Panc1 (cell line): ENCODE data around the gene AMBP. TPM values are rescaled to one million over a fixed set of nuclear protein-coding genes. Genes with fewer than 3 reads are reported as not detected.

ENCODE experiments used
- ATAC-seq: fragments of 200-7000 bp; cut with Tn5 transposase; 2 replicates; pipeline ENCODE4 v1.9.1; 2020; ENCODE audit warnings: mild to moderate bottlenecking, moderate library complexity
- BruUV-seq: library from RNA; stranded (reverse); fragments of 400-500 nt; replicated peaks from 2 replicates; lab custom pipeline; 2021; lab: Mats Ljungman, UMichigan
- CTCF ChIA-PET: fragments of 300-600 bp; sonication (Branson Sonifier 250); formaldehyde crosslinking; loops from one replicate; lab custom pipeline; 2022; ENCODE audit warnings: antibody characterized with exemption; lab: Charles Lee
- POLR2A ChIA-PET: fragments of 300-600 bp; sonication (Branson Sonifier 250); formaldehyde crosslinking; loops from one replicate; lab custom pipeline; 2022; ENCODE audit warnings: antibody characterized with exemption; lab: Charles Lee
- DNase-seq: peaks from one replicate; pipeline ENCODE4 v3.0.0-alpha.2; 2010; ENCODE audit warnings: low read depth, low spot score
- H3K27ac ChIP-seq: 2 replicates; pipeline ENCODE4 v1.5.1; 2011; ENCODE audit warnings: mild to moderate bottlenecking, low read length, inconsistent platforms
- H3K27me3 ChIP-seq: fragments of 200-500 bp; sonication (Bioruptor generic); 2 replicates; pipeline ENCODE4 v1.6.0; 2014; ENCODE audit warnings: low read length, inconsistent platforms; ENCODE audit not compliant: control insufficient read depth, insufficient read depth
- H3K36me3 ChIP-seq: fragments of 200-500 bp; sonication (Bioruptor generic); 2 replicates; pipeline ENCODE4 v1.5.1; 2014; ENCODE audit warnings: inconsistent platforms, mild to moderate bottlenecking, low read length, moderate library complexity; ENCODE audit not compliant: control insufficient read depth, insufficient read depth
- H3K4me1 ChIP-seq: 2 replicates; pipeline ENCODE4 v1.5.1; 2011; ENCODE audit warnings: inconsistent platforms, mild to moderate bottlenecking, low read length, moderate library complexity; ENCODE audit not compliant: control insufficient read depth, insufficient read depth
- H3K4me3 ChIP-seq, 2 experiments: 2 replicates each; pipeline ENCODE4 v1.5.1; 2011 to 2012; ENCODE audit warnings: low read depth in 2 of 2, low read length in 2 of 2, mild to moderate bottlenecking in 2 of 2, inconsistent platforms in 1 of 2, moderate library complexity in 1 of 2
- H3K9me3 ChIP-seq: fragments of 200-500 bp; sonication (Bioruptor generic); 2 replicates; pipeline ENCODE4 v1.5.1; 2014; ENCODE audit warnings: low read depth, mild to moderate bottlenecking, inconsistent platforms, low read length, moderate library complexity; ENCODE audit not compliant: control insufficient read depth, insufficient read depth
- POLR2AphosphoS5 ChIP-seq: IDR thresholded peaks from 2 replicates; pipeline ENCODE4 v1.6.1; 2012; ENCODE audit warnings: mild to moderate bottlenecking, low read depth, low read length, moderate library complexity
- SIN3A ChIP-seq: IDR thresholded peaks from 2 replicates; pipeline ENCODE4 v1.6.1; 2012; ENCODE audit warnings: low read depth, mild to moderate bottlenecking, low read length, moderate library complexity, borderline replicate concordance; ENCODE audit not compliant: insufficient read depth
- TCF7L2 ChIP-seq: IDR thresholded peaks from 2 replicates; pipeline ENCODE4 v1.6.1; 2011; ENCODE audit warnings: mild to moderate bottlenecking, low read depth, low read length, inconsistent platforms
- in situ Hi-C: cut with HindIII; loops from 2 replicates; pipeline ENCODE4 v1.10.0; 2016; ENCODE audit warnings: low sequenced_read_pairs, low pct_unique_long_range_greater_than_20kb
- intact Hi-C: fragments of 100-400 bp; cut with micrococcal nuclease; formaldehyde crosslinking; loops from one replicate; pipeline ENCODE4 v1.10.0; 2022; ENCODE audit not compliant: unreplicated experiment
- total RNA-seq: library from RNA; stranded (reverse); gene quantifications from one replicate; pipeline ENCODE4 v1.2.1, GENCODE V29; 2021; ENCODE audit not compliant: unreplicated experiment
- TF ChIP-seq, protein P1 (sequence below): fragments of 450-650 bp; IDR thresholded peaks from 2 replicates; pipeline ENCODE4 v1.5.1; 2017; ENCODE audit warnings: mild to moderate bottlenecking
- TF ChIP-seq, protein P2 (sequence below), 2 experiments: IDR thresholded peaks; 2 replicates each; pipeline ENCODE4 v1.6.1; 2011 to 2012; ENCODE audit warnings: low read depth in 2 of 2, control low read depth in 1 of 2, low read length in 1 of 2, mild to moderate bottlenecking in 1 of 2, moderate library complexity in 1 of 2; ENCODE audit not compliant: insufficient read depth in 1 of 2

AMBP gene
- total RNA-seq, 1 experiment from 2014 or later: 1.7 TPM

GRCh38 chr9:114102484-114102883 is 24.4 kb upstream of the AMBP start:
- ATAC-seq (no peak), DNase-seq (no peak)
- ChIA-PET CTCF (interaction anchor here (0.6 kb wide), 1 partner anchor 380 kb away, joined by 8 read pairs; no protein-coding TSS in a partner anchor), POLR2A (no interaction called here)
- TF ChIP-seq POLR2AphosphoS5 (no peak), SIN3A (no peak), TCF7L2 (no peak)
- TF ChIP-seq, protein P1, sequence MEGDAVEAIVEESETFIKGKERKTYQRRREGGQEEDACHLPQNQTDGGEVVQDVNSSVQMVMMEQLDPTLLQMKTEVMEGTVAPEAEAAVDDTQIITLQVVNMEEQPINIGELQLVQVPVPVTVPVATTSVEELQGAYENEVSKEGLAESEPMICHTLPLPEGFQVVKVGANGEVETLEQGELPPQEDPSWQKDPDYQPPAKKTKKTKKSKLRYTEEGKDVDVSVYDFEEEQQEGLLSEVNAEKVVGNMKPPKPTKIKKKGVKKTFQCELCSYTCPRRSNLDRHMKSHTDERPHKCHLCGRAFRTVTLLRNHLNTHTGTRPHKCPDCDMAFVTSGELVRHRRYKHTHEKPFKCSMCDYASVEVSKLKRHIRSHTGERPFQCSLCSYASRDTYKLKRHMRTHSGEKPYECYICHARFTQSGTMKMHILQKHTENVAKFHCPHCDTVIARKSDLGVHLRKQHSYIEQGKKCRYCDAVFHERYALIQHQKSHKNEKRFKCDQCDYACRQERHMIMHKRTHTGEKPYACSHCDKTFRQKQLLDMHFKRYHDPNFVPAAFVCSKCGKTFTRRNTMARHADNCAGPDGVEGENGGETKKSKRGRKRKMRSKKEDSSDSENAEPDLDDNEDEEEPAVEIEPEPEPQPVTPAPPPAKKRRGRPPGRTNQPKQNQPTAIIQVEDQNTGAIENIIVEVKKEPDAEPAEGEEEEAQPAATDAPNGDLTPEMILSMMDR: no peak
- TF ChIP-seq, protein P2, sequence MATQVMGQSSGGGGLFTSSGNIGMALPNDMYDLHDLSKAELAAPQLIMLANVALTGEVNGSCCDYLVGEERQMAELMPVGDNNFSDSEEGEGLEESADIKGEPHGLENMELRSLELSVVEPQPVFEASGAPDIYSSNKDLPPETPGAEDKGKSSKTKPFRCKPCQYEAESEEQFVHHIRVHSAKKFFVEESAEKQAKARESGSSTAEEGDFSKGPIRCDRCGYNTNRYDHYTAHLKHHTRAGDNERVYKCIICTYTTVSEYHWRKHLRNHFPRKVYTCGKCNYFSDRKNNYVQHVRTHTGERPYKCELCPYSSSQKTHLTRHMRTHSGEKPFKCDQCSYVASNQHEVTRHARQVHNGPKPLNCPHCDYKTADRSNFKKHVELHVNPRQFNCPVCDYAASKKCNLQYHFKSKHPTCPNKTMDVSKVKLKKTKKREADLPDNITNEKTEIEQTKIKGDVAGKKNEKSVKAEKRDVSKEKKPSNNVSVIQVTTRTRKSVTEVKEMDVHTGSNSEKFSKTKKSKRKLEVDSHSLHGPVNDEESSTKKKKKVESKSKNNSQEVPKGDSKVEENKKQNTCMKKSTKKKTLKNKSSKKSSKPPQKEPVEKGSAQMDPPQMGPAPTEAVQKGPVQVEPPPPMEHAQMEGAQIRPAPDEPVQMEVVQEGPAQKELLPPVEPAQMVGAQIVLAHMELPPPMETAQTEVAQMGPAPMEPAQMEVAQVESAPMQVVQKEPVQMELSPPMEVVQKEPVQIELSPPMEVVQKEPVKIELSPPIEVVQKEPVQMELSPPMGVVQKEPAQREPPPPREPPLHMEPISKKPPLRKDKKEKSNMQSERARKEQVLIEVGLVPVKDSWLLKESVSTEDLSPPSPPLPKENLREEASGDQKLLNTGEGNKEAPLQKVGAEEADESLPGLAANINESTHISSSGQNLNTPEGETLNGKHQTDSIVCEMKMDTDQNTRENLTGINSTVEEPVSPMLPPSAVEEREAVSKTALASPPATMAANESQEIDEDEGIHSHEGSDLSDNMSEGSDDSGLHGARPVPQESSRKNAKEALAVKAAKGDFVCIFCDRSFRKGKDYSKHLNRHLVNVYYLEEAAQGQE (IDR thresholded peaks at IDR 0.05; ENCODE audit: insufficient read depth in 1 of 2, low read depth in 2 of 2, low read length in 1 of 2): no peak
- H3K9me3 ChIP-seq: no peaks in the 10 kb centered on the region
- H3K27ac ChIP-seq: no peak overlapping the region
- intact Hi-C loops (no loop called here), in situ Hi-C loops (no loop called here)
- no peak overlapping the region for H3K4me3 ChIP-seq
- no peaks in the 10 kb centered on the region for H3K4me1 ChIP-seq
- H3K27me3 ChIP-seq: peaks cover 5% of the 10 kb centered on the region; the same call in 1 of the 2 replicates
- no TSS peak for BruUV-seq
- no peaks in the 10 kb centered on the region for H3K36me3 ChIP-seq

DNA sequence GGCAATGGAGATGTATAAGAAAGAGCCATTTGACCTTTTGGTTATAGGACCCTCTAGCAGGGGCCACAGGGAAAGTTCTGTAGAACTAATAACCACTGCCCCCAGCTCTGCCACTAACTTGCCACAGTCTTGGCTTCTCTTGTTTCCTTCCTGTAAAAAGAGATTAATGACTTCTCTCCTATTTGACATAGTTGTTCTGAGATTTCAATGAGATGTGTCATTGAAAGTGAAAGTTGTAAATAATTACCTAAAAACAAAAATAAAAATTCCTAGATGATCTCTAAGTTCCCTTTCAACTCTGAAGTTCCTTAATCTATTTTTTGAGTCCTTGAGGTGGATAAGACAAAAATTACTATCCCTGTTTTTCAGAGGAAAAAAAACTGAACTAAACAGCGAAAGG is 22.4 kb upstream of the AMBP start:
- TF ChIP-seq SIN3A: no peak
- TF ChIP-seq POLR2AphosphoS5: no peak
- TF ChIP-seq, protein P1: no peak
- TF ChIP-seq TCF7L2: no peak
- ChIA-PET CTCF (interaction anchor here (0.6 kb wide), 1 partner anchor 220 kb away, joined by 3 read pairs; no protein-coding TSS in a partner anchor), POLR2A (no interaction called here)
- in situ Hi-C loops (no loop called here), intact Hi-C loops (no loop called here)
- no peak for ATAC-seq
- Histone ChIP-seq H3K27me3 (peaks cover 5% of the 10 kb centered on the region; the same call in 1 of the 2 replicates), H3K27ac (no peak overlapping the region), H3K9me3 (no peaks in the 10 kb centered on the region), H3K4me1 (no peaks in the 10 kb centered on the region), H3K4me3 (no peak overlapping the region), H3K36me3 (no peaks in the 10 kb centered on the region)
- no peak for DNase-seq
- BruUV-seq: no TSS peak
